K562 (cell line): ENCODE measurements around the gene TCF7. TPM values are rescaled to one million over a fixed set of nuclear protein-coding genes. Genes with fewer than 3 reads are reported as not detected.
A peak's percentile ranks its signal among the peaks of the same experiment; 100 is the strongest.

Experiments
- ATAC-seq: fragments of 200-7000 bp; cut with Tn5 transposase; 3 replicates; pipeline ENCODE4 v1.9.1; 2020; ENCODE audit warnings: moderate library complexity
- BruUV-seq: library from RNA; stranded (reverse); fragments of 400-500 nt; replicated peaks from 2 replicates; lab custom pipeline; 2021; lab: Mats Ljungman, UMichigan
- CTCF ChIA-PET: fragments of 300-600 bp; formaldehyde crosslinking; extraction: SDS; loops from one replicate; lab custom pipeline; 2021; ENCODE audit warnings: low intra/inter-chr PET ratio; lab: Yijun Ruan, JAX
- POLR2A ChIA-PET: fragments of 300-600, 350-650 bp; sonication (Branson Sonifier 250); formaldehyde crosslinking; extraction: SDS; loops from one replicate; lab custom pipeline; 2021; ENCODE audit warnings: antibody characterized with exemption, inconsistent platforms; lab: Yijun Ruan, JAX
- DNase-seq, 4 experiments: peaks; one replicate each; pipeline versions ENCODE4 v3.0.0 to v3.0.0-alpha.2; 2011 to 2018; ENCODE audit warnings: low spot score in 3 of 4, mixed read lengths in 3 of 4; ENCODE audit errors: extremely low read depth in 1 of 4
- FAIRE-seq: peaks from 2 replicates; lab custom pipeline; 2011; peaks lifted over from hg19 to GRCh38; lab: Jason Lieb, UNC
- H2AFZ ChIP-seq: 2 replicates; pipeline ENCODE4 v1.6.0; 2011; ENCODE audit warnings: low read depth, low read length, control low read depth, inconsistent platforms
- H3K27ac ChIP-seq: fragments of 200-600 bp; 3 replicates; pipeline ENCODE4 v1.8.0; 2011; ENCODE audit warnings: low read depth, mild to moderate bottlenecking, control low read depth, inconsistent platforms, low read length, moderate library complexity, mixed read lengths; ENCODE audit errors: extremely low read depth
- H3K27me3 ChIP-seq, 2 experiments: fragments of 300-600 bp in 1 of 2; 2 replicates in 1 of 2; 3 replicates in 1 of 2; pipeline versions ENCODE4 v1.6.0 to v1.8.0; 2011; ENCODE audit warnings: inconsistent platforms in 2 of 2, low read length in 2 of 2, mild to moderate bottlenecking in 1 of 2, mixed read lengths in 1 of 2, moderate library complexity in 1 of 2; ENCODE audit not compliant: control insufficient read depth in 2 of 2, insufficient read depth in 2 of 2
- H3K36me3 ChIP-seq: fragments of 300-600 bp; 3 replicates; pipeline ENCODE4 v1.8.0; 2011; ENCODE audit warnings: mild to moderate bottlenecking, low read length, inconsistent platforms; ENCODE audit not compliant: control insufficient read depth, insufficient read depth
- H3K4me1 ChIP-seq, 2 experiments: fragments of 200-600 bp in 1 of 2; replicated peaks in 1 of 2; 2 replicates in 1 of 2; 3 replicates in 1 of 2; pipeline versions ENCODE4 v1.5.1 to v1.8.0; 2011; ENCODE audit warnings: inconsistent platforms in 2 of 2, low read length in 2 of 2, mild to moderate bottlenecking in 1 of 2, mixed read lengths in 1 of 2, moderate library complexity in 1 of 2; ENCODE audit not compliant: control insufficient read depth in 2 of 2, insufficient read depth in 2 of 2
- H3K4me2 ChIP-seq: 2 replicates; pipeline ENCODE4 v1.6.1; 2011; ENCODE audit warnings: low read length, control low read depth, inconsistent platforms, mixed read lengths; ENCODE audit not compliant: insufficient read depth
- H3K4me3 ChIP-seq: fragments of 200-600 bp; sonication (generic), shearing (Covaris generic); 2 replicates; pipeline ENCODE4 v1.5.1; 2016; ENCODE audit warnings: control low read depth, inconsistent platforms
- H3K79me2 ChIP-seq: fragments of 200-600 bp; 3 replicates; pipeline ENCODE4 v1.8.0; 2011; ENCODE audit warnings: low read length, inconsistent platforms; ENCODE audit not compliant: control insufficient read depth, insufficient read depth
- H3K9ac ChIP-seq, 2 experiments: 2 replicates each; pipeline versions ENCODE4 v1.6.0 to v1.6.1; 2011; ENCODE audit warnings: low read depth in 2 of 2, low read length in 2 of 2, control low read depth in 1 of 2, inconsistent platforms in 1 of 2, mild to moderate bottlenecking in 1 of 2, mixed read lengths in 1 of 2; ENCODE audit not compliant: insufficient read depth in 1 of 2
- H3K9me1 ChIP-seq: one replicate; pipeline ENCODE4 v1.6.0; 2011; ENCODE audit warnings: inconsistent platforms, mild to moderate bottlenecking, low read length, moderate library complexity; ENCODE audit not compliant: control insufficient read depth, insufficient read depth
- H3K9me3 ChIP-seq: replicated peaks from 2 replicates; pipeline ENCODE4 v1.5.1; 2011; ENCODE audit warnings: low read depth, low read length, inconsistent platforms; ENCODE audit not compliant: control insufficient read depth, insufficient read depth
- H4K20me1 ChIP-seq: replicated peaks from 2 replicates; pipeline ENCODE4 v1.6.1; 2011; ENCODE audit warnings: low read length, inconsistent platforms, mixed read lengths; ENCODE audit not compliant: control insufficient read depth, insufficient read depth
- CHD1 ChIP-seq: fragments of 200-600 bp; sonication (generic); IDR thresholded peaks from one replicate; pipeline ENCODE4 v1.6.1; 2012; ENCODE audit warnings: mild to moderate bottlenecking, moderate library complexity, low read length, inconsistent platforms
- CREM ChIP-seq: IDR thresholded peaks from 2 replicates; pipeline ENCODE4 v1.6.1; 2014; ENCODE audit warnings: antibody characterized with exemption, low read depth
- EGR1 ChIP-seq: fragments of 450-650 bp; conservative IDR thresholded peaks from 2 replicates; pipeline ENCODE4 v1.6.1; 2017; ENCODE audit warnings: mild to moderate bottlenecking
- HMBOX1 ChIP-seq: sonication (generic); IDR thresholded peaks from 2 replicates; pipeline ENCODE4 v1.6.1; 2016
- KLF16 ChIP-seq: IDR thresholded peaks from 2 replicates; pipeline ENCODE4 v1.6.1; 2016; ENCODE audit warnings: antibody characterized with exemption
- MNT ChIP-seq, 2 experiments: fragments of 450-650 bp; conservative IDR thresholded peaks; 2 replicates each; pipeline ENCODE4 v1.6.1; 2017; ENCODE audit warnings: mild to moderate bottlenecking in 2 of 2, moderate library complexity in 2 of 2
- RB1 ChIP-seq: fragments of 450-650 bp; IDR thresholded peaks from 2 replicates; pipeline ENCODE4 v1.6.1; 2017; ENCODE audit warnings: low read depth, mild to moderate bottlenecking
- TBL1XR1 ChIP-seq, 2 experiments: IDR thresholded peaks; 2 replicates each; pipeline ENCODE4 v1.6.1; 2012; ENCODE audit warnings: improper control_type of control experiment in 2 of 2, low read length in 2 of 2, mild to moderate bottlenecking in 1 of 2
- TCF7 ChIP-seq: sonication (generic); IDR thresholded peaks from 2 replicates; pipeline ENCODE4 v1.6.1; 2016; ENCODE audit warnings: antibody characterized with exemption, borderline replicate concordance
- TEAD4 ChIP-seq, 2 experiments: sonication (generic) in 1 of 2; formaldehyde crosslinking in 1 of 2; IDR thresholded peaks; 2 replicates each; pipeline versions ENCODE4 v1.6.1 to v1.8.0; 2012 to 2022; ENCODE audit warnings: borderline replicate concordance in 1 of 2, inconsistent platforms in 1 of 2, low read length in 1 of 2, mild to moderate bottlenecking in 1 of 2, missing genetic modification reagents in 1 of 2
- ZNF133 ChIP-seq: fragments of 250-450 bp; sonication (Bioruptor Pico); IDR thresholded peaks from 2 replicates; pipeline ENCODE4 v1.4.0; 2020; ENCODE audit warnings: mild to moderate bottlenecking
- WGBS: fragments of 100-300 bp; shearing (Covaris generic); methylation state at CpG from one replicate; pipeline ENCODE4 v1.1.6; 2016; ENCODE audit warnings: low coverage, mixed read lengths; ENCODE audit not compliant: insufficient coverage; ENCODE audit errors: missing lambda C conversion rate; 5-methylcytosine and 5-hydroxymethylcytosine counted together
- in situ Hi-C: fragments of 300-500 bp; cut with MboI; formaldehyde crosslinking; loops from 4 replicates; pipeline ENCODE4 v1.15.0; 2018; ENCODE audit warnings: inconsistent platforms, mixed read lengths
- intact Hi-C: fragments of 100-400 bp; cut with micrococcal nuclease; formaldehyde crosslinking; loops from 2 replicates; pipeline ENCODE4 v1.14.2; 2022
- polyA plus RNA-seq, 8 experiments: library from polyadenylated mRNA; depleted of rRNA in 4 of 8; stranded (reverse) in 5 of 8; unstranded in 3 of 8; fragments of >200 nt; fragmentation: Nextera tagmentation in 2 of 8; fragmentation: Illumina TruSeq in 1 of 8; extraction: Ambion mirVana in 2 of 8; extraction: Trizol in 1 of 8; gene quantifications; 2 replicates each; pipeline versions ENCODE4 v1.2.1 to v1.2.3, GENCODE V29; 2011 to 2014; ENCODE audit warnings: inconsistent platforms in 1 of 8, missing spikeins in 1 of 8
- total RNA-seq, 7 experiments: library from RNA; depleted of rRNA in 6 of 7; stranded (reverse); fragments of >200 nt in 6 of 7; fragmentation: Illumina TruSeq in 2 of 7; extraction: Trizol in 2 of 7; gene quantifications; 2 replicates each; pipeline versions ENCODE4 v1.2.1 to v1.2.3, GENCODE V29; 2011 to 2021; ENCODE audit warnings: low replicate concordance in 1 of 7

TCF7 gene
- total and polyA plus RNA-seq, 9 of the 15 experiments (the other 6 are each of a cell fraction or from before 2014, with no cell fraction given) = 1.6 to 14.9 (median 4.2) TPM

GRCh38 chr5:134175921-134176510 lies 61.5 kb downstream of the TCF7 start:
- ATAC-seq = peak; percentile 52
- no peak overlapping the region for H2AFZ ChIP-seq

More at GRCh38 chr5:134175921-134176510, 61.5 kb downstream of the TCF7 start:
- Histone ChIP-seq H3K36me3 (peaks cover 33% of the 10 kb centered on the region), H3K4me1 (peaks cover 17 to 18% of the 10 kb centered on the region in 2 experiments), H3K27ac (peak overlapping the region; percentile 97), H3K9me1 (no peaks in the 10 kb centered on the region), H3K9me3 (no peaks in the 10 kb centered on the region), H4K20me1 (peaks cover 19% of the 10 kb centered on the region), H3K27me3 (no peaks in the 10 kb centered on the region), H3K79me2 (peaks cover 58% of the 10 kb centered on the region), H3K9ac (peak overlapping the region; percentile 95 to 96), H3K4me2 (peak overlapping the region; percentile 98), H3K4me3 (peak overlapping the region; percentile 98)
- in situ Hi-C loops = no loop called here
- intact Hi-C loops = loop anchor here (2.0 kb wide), 2 partner anchors 195 to 473 kb away; partner anchors contain the start of genes SEC24A and UBE2B
- TF ChIP-seq EGR1 (peak; percentile 83), TCF7 (peak; percentile 53; the same call in 1 of the 2 replicates), TEAD4 (IDR thresholded peaks at IDR 0.05; ENCODE audit: low read length) (0 out of 2 replicates have a peak, but pooled peaks have one; percentile 8), TEAD4 (CRISPR knock-in tag; IDR thresholded peaks at IDR 0.05; ENCODE audit: borderline replicate concordance) (no peak), KLF16 (no peak), TBL1XR1 (IDR thresholded peaks at IDR 0.05; ENCODE audit: low read length in 2 of 2) (no peak), CREM (0 out of 2 replicates have a peak, but pooled peaks have one; percentile 12), MNT (conservative IDR thresholded peaks at IDR 0.05) (0 out of 4 replicates have a peak, but pooled peaks of 1 of the 2 experiments have one; percentile 10), HMBOX1 (0 out of 2 replicates have a peak, but pooled peaks have one; percentile 5), RB1 (0 out of 2 replicates have a peak, but pooled peaks have one; percentile 14), ZNF133 (CRISPR knock-in tag) (no peak), CHD1 (peak; percentile 60)
- ChIA-PET POLR2A (interaction anchor here (0.5 to 3.6 kb wide), 35 partner anchors 8 to 669 kb away, joined by 3 to 40 read pairs (median 4); partner anchors contain the start of genes C5orf24, PPP2CA, SEC24A and UBE2B), CTCF (no interaction called here)
- DNase-seq = peak in 1 of 4 experiments; percentile 50
- no TSS peak for BruUV-seq
- peak; percentile 29 for FAIRE-seq
- WGBS = 1% methylated on average over 28 of the region's 31 CpGs
